Fibroblast of upper back skin (primary cell): ENCODE data around the gene PLA2R1.
A peak's percentile ranks its signal among the peaks of the same experiment; 100 is the strongest.

Experiments used
- DNase-seq: peaks from one replicate; pipeline ENCODE4 v3.0.0-alpha.2; 2013

The PLA2R1 gene

DNA sequence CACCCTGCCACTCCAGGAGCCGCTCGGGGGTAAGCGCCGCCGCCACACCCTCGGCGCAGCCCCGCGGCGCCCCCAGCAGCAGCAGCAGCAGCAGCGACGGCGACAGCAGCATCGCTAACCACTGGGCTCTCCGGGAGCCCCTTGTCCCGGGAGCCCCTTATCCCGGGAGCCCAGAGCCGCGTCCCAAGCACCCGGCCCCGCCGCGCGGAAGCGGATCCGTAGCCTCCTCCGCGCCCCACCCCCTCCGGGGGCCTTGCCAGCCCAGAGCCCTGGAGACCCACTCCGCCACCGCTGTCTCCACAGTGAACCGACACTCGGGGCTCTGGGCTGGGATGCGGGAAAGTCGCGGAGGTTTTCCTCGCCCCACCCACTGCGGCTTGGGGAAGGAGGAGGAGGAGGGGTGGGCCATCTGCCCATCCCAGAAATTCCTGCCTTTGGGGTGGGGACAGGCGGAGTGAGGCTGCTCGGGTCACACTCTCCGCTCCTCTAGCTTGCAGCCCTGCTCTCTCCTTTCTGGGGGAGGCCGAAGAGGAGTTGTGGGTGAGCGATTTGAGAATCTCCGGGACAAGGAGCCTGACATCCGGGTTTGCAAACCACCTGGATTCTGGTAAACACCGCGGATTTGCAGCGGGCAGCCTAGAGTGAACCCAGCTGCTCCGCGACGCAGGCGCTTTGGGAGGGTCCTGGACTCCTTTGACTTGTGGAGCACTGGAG lies at the start of gene PLA2R1:
Gene PLA2R1, minus strand, starts transcription at position 324 of the 714 bp plus-strand sequence. Its CDS starts 212 bp downstream, at position 112.
- peak; percentile 43 for DNase-seq

DNA sequence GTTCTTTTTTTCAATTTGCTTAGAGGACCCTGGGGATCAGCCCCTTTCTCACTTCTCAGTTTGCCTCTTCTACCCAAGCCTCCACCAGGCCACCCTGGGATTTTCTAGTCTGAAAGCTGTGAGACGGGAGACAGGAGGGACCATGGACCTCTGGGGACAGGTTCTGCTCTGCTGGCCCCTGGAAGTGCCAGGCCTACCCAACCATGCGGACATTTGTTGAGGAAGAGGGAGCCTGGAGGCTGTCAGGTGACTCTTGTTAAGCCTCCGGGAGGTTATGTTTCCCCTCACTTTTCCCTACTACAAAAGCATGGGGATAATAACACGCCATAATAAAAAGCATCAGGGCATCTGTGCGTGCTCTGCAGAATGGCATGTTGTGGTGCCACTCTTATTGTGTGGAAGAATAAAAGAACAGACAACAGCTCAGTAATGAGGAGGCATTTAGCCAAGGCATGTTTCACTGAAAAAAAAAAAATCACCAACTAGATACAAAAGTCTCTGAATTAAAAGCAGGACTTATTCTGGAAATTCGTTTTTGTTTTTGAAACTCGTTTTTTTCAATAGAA lies 48.3 kb upstream of the PLA2R1 start:
- no peak for DNase-seq

DNA sequence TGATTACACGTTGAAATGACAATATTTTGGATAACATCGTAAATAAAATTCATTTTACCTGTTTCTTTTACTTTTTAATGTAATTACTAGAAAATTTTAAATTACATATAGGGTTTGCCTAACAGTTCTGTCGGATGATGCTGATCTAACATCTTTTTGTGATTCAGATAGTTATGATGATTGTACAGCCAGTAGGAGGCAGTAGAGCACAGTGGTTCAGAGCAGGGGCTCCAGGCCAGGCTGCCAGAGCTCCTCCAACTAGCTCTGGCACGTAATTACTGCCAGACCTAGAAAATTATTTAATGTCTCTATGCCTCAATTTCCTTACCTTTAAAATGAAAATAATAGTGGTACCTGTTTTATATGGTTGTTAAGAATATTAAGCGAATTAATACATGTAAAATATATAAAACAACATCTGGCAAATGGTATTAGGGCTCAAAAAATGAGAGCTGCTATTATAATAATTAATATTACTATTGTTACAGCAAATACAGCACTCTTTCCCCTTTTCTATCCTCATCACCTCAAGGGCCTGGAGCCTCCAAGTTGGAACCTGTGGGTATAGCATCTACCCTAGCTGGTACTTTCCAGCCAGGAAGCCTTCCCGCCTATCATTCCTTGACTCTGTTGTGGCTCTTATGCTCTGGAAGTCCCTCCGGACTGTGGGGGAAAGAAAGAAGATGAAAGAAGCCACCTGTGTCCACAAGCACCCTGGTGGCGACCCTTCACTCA lies 47.7 kb upstream of the PLA2R1 start:
- peak; percentile 79 for DNase-seq

GRCh38 chr2:160109243-160109642 lies 46.8 kb upstream of the PLA2R1 start:
- DNase-seq = no peak

- DNase-seq = no peak
Observed at GRCh38 chr2:160108646-160109045, 46.2 kb upstream of the PLA2R1 start.

- DNase-seq = no peak
Observed at GRCh38 chr2:160105366-160105765, 43.0 kb upstream of the PLA2R1 start.

DNA sequence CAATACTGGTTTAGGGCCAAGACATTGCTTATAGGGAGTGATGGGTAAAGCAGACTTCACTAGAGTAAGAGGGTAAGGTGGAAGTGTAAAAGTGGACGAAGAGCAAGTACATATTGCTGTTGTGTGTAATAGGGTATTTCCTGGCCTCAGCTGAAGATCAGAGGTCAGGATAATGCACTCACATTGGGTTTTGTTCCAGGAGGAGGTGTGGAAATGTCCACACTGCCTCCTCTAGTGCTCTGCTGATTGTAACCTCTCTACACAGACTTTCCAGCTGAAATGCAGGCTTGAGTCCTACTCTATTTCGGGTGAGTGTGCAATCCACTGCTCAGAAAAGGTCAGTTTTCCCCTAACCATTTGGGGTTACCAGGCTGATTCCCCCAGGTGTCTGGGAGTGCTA lies 41.7 kb upstream of the PLA2R1 start:
- DNase-seq = no peak

DNA sequence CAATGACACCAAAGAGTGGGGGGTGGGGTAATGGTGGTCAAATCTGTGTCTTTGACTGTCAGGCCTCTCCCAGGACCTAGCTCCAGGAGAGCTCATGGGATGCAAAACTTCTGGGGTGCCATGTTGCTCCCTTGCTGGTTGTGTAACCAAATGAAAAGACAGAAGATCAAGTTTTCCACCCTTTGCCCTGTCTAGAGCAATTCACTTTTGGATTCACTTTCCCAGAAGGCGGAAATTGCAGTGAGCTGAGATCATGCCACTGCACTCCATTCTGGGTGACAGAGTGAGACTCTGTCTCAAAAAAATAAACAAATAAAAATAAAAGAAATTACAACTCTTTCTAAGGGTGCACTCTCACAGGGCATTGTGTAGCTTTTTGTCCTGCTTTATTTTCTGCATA lies 34.9 kb upstream of the PLA2R1 start:
- DNase-seq = no peak

DNA sequence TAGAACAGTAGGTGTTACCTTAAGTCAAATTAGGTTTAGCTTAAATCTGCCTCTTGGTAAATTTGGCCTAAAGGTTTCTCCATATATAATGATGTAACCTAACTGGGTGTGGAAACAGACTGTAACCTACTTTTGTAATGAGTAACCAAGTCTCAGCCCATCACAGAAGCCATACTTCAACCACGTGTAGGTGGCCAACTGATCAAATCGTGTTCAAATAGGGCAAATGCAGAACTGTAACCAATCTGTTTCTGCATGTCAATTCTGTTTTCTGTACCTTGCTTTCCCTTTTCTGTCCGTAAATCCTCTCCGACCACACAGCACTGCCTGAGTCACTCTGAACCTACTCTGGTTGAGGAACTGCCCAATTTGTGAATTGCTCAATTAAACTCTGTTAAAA lies 34.0 kb upstream of the PLA2R1 start:
- DNase-seq = no peak

GRCh38 chr2:160092445-160092844 lies 30.0 kb upstream of the PLA2R1 start:
- DNase-seq = no peak

GRCh38 chr2:160091381-160091780 lies 29.0 kb upstream of the PLA2R1 start:
- DNase-seq = peak; percentile 55

- no peak for DNase-seq
Observed at GRCh38 chr2:160087854-160088745, 25.7 kb upstream of the PLA2R1 start.

DNA sequence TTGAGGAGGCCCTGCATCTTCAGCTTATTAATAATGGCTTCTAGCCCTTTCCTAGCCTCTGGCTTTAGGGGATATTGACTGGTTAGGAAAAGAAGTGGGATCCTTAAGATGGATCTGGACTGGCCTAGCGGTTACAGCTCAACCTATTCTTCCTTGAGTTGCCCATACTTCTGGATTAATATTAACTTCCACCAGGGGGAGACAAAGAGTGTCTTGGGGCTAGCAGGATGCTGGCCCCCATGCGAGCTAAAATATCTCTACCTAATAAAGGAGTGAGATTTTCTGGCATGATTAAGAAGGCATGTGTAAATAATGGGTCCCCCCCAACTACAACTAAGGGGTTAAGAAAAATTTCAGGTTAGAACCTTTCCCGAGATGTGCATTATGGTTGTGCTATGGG lies 23.2 kb upstream of the PLA2R1 start:
- no peak for DNase-seq

- no peak for DNase-seq
Observed at GRCh38 chr2:160077912-160078810, 15.7 kb upstream of the PLA2R1 start.

GRCh38 chr2:160076914-160077313 lies 14.5 kb upstream of the PLA2R1 start:
- no peak for DNase-seq

DNA sequence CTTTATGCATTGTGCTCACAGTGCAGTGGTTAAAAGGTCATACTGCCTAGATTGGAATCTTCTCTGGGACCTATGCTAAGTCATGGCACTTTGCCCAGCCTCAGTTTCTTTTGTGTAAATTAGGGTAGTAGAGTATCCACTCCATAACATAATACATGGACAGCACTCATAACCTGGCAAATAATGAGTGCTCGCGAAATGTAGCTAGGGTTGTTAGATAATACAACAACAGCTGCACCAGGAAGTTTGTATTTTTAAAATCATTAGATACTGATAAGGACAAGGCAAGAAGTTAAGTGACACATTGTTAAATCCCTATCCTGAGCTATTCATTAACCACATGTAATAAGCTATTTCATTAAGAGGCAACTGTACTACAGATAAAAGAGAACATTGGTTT lies 13.8 kb upstream of the PLA2R1 start:
- no peak for DNase-seq

GRCh38 chr2:160075171-160075570 lies 12.8 kb upstream of the PLA2R1 start:
- peak; percentile 83 for DNase-seq

GRCh38 chr2:160073284-160073888 lies 11.0 kb upstream of the PLA2R1 start:
- no peak for DNase-seq

DNA sequence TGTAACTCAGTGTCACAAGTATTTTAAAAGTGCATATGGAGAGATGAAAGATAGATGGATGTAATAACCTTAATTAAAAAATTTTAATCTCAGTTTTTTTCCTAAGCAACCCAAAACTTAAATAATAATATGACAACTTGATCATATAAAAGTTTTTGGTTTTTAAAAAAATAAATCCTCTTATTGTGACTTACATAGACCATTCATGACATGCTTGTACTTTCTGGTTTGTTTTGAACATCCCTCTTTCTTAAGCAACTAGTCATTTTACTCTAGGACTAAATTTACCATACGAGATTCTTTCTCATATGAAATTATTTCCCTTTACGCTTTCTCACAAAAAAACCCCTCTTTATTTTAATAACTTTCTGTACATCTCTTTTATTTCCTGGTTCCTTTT lies 6.5 kb upstream of the PLA2R1 start:
- DNase-seq = no peak

DNA sequence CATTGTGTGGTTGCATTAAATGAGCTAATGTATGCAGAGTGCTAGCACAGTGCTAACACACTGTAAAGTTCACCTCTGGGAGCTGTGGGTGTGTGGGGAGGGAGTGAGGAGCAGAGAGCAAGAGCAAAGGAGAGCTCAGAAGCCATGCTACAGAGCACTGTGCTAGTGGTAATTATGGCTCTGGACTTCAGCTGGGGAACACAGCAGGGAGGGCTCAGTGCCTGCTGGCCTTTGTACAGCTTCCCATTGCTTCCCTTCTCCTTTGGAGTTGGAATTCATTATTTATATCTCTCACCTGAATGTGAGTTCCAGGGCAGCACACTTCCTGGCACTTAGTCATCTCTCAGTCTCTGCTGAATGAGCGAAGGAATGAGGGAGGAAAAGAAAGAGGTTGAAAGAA lies 2.5 kb upstream of the PLA2R1 start:
- DNase-seq = no peak

GRCh38 chr2:160063879-160064612 lies 1.6 kb upstream of the PLA2R1 start:
- no peak for DNase-seq
